ENCODE data around the gene CMSS1.
A peak's percentile ranks its signal among the peaks of the same experiment; 100 is the strongest.

The CMSS1 gene

DNA sequence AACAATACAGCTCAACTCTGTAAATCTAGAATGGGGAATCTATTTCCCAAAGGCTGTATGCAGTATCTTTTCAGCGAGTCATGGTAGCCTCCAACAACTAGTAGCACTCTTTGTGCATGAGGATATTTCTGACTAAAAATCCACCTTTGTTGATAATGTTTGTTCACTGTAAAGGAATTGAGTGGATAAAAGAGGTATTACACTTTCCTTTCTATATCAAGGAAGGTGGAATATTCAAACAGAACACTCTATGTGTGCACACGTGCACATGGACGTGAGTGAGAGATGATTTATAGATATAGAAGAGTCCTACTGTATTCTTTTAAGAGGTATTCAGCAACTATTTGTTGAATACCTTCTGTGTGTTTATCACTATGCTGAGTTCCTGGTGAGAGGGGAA lies 68.2 kb downstream of the CMSS1 start:
- no peak overlapping the region for H3K4me2 ChIP-seq (ENCODE audit: low read depth, low read length, poor library complexity, severe bottlenecking)
- no peaks in the 10 kb centered on the region for H3K79me2 ChIP-seq (ENCODE audit: insufficient read depth, low read length)
- TF ChIP-seq, protein P1, sequence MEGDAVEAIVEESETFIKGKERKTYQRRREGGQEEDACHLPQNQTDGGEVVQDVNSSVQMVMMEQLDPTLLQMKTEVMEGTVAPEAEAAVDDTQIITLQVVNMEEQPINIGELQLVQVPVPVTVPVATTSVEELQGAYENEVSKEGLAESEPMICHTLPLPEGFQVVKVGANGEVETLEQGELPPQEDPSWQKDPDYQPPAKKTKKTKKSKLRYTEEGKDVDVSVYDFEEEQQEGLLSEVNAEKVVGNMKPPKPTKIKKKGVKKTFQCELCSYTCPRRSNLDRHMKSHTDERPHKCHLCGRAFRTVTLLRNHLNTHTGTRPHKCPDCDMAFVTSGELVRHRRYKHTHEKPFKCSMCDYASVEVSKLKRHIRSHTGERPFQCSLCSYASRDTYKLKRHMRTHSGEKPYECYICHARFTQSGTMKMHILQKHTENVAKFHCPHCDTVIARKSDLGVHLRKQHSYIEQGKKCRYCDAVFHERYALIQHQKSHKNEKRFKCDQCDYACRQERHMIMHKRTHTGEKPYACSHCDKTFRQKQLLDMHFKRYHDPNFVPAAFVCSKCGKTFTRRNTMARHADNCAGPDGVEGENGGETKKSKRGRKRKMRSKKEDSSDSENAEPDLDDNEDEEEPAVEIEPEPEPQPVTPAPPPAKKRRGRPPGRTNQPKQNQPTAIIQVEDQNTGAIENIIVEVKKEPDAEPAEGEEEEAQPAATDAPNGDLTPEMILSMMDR (conservative IDR thresholded peaks at IDR 0.05; ENCODE audit: low read length): no peak
- no peak for TF ChIP-seq EZH2phosphoT487 (IDR thresholded peaks at IDR 0.05; ENCODE audit: borderline replicate concordance)
- H3K4me1 ChIP-seq (ENCODE audit: insufficient read depth, low read length, poor library complexity, severe bottlenecking): peaks cover 16% of the 10 kb centered on the region
- H3K9ac ChIP-seq (ENCODE audit: low read depth, low read length, poor library complexity, severe bottlenecking): no peak overlapping the region
- no peak overlapping the region for H3K4me3 ChIP-seq (ENCODE audit: low read length, poor library complexity, severe bottlenecking)
- no peak overlapping the region for H2AFZ ChIP-seq (ENCODE audit: low read length)
- H3F3A ChIP-seq (ENCODE audit: low read depth): no peaks in the 10 kb centered on the region
- no peaks in the 10 kb centered on the region for H3K9me2 ChIP-seq (replicated peaks; ENCODE audit: low read depth, low read length)
- H3K9me3 ChIP-seq (ENCODE audit: insufficient read depth, low read depth, low read length): no peaks in the 10 kb centered on the region
- H4K20me1 ChIP-seq (ENCODE audit: insufficient read depth, low read length, poor library complexity, severe bottlenecking): no peaks in the 10 kb centered on the region
- no peaks in the 10 kb centered on the region for H3K27me3 ChIP-seq (ENCODE audit: insufficient read depth, low read length, poor library complexity, severe bottlenecking)
- H3K36me3 ChIP-seq (ENCODE audit: insufficient read depth, low read length): no peaks in the 10 kb centered on the region

DNA sequence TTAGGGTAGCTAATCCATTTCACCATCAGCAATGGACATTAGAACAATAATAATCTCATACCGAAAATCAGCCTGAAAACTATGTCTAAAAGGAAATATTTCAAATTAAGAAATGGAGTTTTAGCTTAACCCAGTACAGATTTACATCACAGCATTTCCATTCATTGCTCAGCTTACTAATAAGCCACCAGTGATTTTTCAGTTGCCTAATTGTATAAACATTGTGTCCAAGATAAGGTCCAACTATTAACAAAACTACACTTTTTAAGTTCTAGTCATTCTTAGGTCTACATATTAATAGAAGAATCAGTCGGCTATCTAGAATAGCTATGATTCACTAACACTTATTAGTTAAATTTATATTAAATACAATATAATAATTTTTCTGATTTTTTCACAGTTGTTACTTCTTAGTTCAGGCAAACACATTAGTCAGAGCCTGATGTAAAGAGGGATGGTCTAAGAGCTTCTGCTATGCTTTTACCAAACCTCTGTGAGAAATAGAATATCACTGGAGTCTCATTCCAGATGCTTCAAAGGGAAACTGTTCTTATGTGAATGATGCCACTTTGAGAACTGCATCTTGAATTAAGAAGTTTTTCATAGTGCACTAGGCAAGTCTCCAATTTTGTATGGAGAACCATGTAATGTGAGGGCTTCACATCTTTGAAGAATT lies 74.1 kb downstream of the CMSS1 start:
- Histone ChIP-seq H3K4me2 (ENCODE audit: low read depth, low read length, poor library complexity, severe bottlenecking) (no peak overlapping the region), H3K4me1 (ENCODE audit: insufficient read depth, low read length, poor library complexity, severe bottlenecking) (peaks cover 12% of the 10 kb centered on the region), H3K4me3 (ENCODE audit: low read length, poor library complexity, severe bottlenecking) (no peak overlapping the region), H3F3A (ENCODE audit: low read depth) (no peaks in the 10 kb centered on the region), H3K9me2 (replicated peaks; ENCODE audit: low read depth, low read length) (no peaks in the 10 kb centered on the region), H3K79me2 (ENCODE audit: insufficient read depth, low read length) (no peaks in the 10 kb centered on the region), H3K27me3 (ENCODE audit: insufficient read depth, low read length, poor library complexity, severe bottlenecking) (no peaks in the 10 kb centered on the region), H4K20me1 (ENCODE audit: insufficient read depth, low read length, poor library complexity, severe bottlenecking) (no peaks in the 10 kb centered on the region), H3K36me3 (ENCODE audit: insufficient read depth, low read length) (no peaks in the 10 kb centered on the region), H3K9ac (ENCODE audit: low read depth, low read length, poor library complexity, severe bottlenecking) (no peak overlapping the region), H3K9me3 (ENCODE audit: insufficient read depth, low read depth, low read length) (no peaks in the 10 kb centered on the region), H2AFZ (ENCODE audit: low read length) (no peak overlapping the region)
- TF ChIP-seq EZH2phosphoT487 (IDR thresholded peaks at IDR 0.05; ENCODE audit: borderline replicate concordance): no peak
- TF ChIP-seq, protein P1 (conservative IDR thresholded peaks at IDR 0.05; ENCODE audit: low read length): no peak

DNA sequence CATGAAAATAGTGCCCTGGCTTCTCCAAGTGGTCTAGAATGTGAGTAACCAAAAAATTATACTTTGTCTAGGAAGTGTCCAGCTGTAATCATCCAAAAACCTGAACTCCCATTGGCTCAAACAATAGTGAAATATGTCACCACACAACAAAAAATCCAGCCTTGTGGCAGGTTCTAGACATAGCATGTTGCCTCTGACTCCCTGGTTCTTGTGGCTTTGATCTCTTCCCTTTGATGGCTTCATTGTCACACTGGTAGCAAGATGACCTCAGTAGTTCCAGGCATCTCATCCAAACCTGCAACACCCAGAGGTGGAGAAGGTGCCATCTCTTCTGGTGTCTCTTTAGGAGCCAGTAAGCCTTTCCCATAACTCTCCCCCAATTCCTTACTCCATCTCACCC lies 74.7 kb downstream of the CMSS1 start:
- Histone ChIP-seq H3K4me3 (ENCODE audit: low read length, poor library complexity, severe bottlenecking) (no peak overlapping the region), H3K4me2 (ENCODE audit: low read depth, low read length, poor library complexity, severe bottlenecking) (no peak overlapping the region), H2AFZ (ENCODE audit: low read length) (no peak overlapping the region), H3K36me3 (ENCODE audit: insufficient read depth, low read length) (no peaks in the 10 kb centered on the region), H3F3A (ENCODE audit: low read depth) (no peaks in the 10 kb centered on the region), H4K20me1 (ENCODE audit: insufficient read depth, low read length, poor library complexity, severe bottlenecking) (no peaks in the 10 kb centered on the region), H3K9ac (ENCODE audit: low read depth, low read length, poor library complexity, severe bottlenecking) (no peak overlapping the region), H3K9me2 (replicated peaks; ENCODE audit: low read depth, low read length) (no peaks in the 10 kb centered on the region), H3K4me1 (ENCODE audit: insufficient read depth, low read length, poor library complexity, severe bottlenecking) (peaks cover 12% of the 10 kb centered on the region), H3K27me3 (ENCODE audit: insufficient read depth, low read length, poor library complexity, severe bottlenecking) (no peaks in the 10 kb centered on the region), H3K79me2 (ENCODE audit: insufficient read depth, low read length) (no peaks in the 10 kb centered on the region), H3K9me3 (ENCODE audit: insufficient read depth, low read depth, low read length) (no peaks in the 10 kb centered on the region)
- TF ChIP-seq, protein P1 (conservative IDR thresholded peaks at IDR 0.05; ENCODE audit: low read length): peak; percentile 24
- TF ChIP-seq EZH2phosphoT487 (IDR thresholded peaks at IDR 0.05; ENCODE audit: borderline replicate concordance): no peak

Data from Loucy (cell line).